Activated CD8-positive, alpha-beta T cell treated with anti-CD3 and anti-CD28 coated beads for 36 hours (primary cell): Measurements from ENCODE around the gene TAF1C. TPM values are rescaled to one million over a fixed set of nuclear protein-coding genes. Genes with fewer than 3 reads are reported as not detected.

Experiments
- ATAC-seq: fragments of 200-7000 bp; cut with Tn5 transposase; one replicate; pipeline ENCODE4 v1.10.0; 2021; ENCODE audit warnings: mild to moderate bottlenecking, moderate library complexity
- CTCF ChIA-PET: fragments of 350-600 bp; sonication (Branson Sonifier 250); formaldehyde crosslinking; loops from one replicate; lab custom pipeline; 2021; ENCODE audit warnings: antibody characterized with exemption; lab: Charles Lee
- POLR2A ChIA-PET: fragments of 350-600 bp; sonication (Branson Sonifier 250); formaldehyde crosslinking; loops from one replicate; lab custom pipeline; 2021; ENCODE audit warnings: antibody characterized with exemption; lab: Charles Lee
- DNase-seq: peaks from one replicate; pipeline ENCODE4 v3.0.0-alpha.2; 2020
- H3K27ac Mint-ChIP-seq: one replicate; pipeline ENCODE4 v1.8.0; 2021; ENCODE audit warnings: mild to moderate bottlenecking, mixed read lengths
- H3K27me3 Mint-ChIP-seq: one replicate; pipeline ENCODE4 v1.8.0; 2021; ENCODE audit warnings: mixed read lengths
- H3K36me3 Mint-ChIP-seq: one replicate; pipeline ENCODE4 v1.8.0; 2021; ENCODE audit warnings: low read depth, mixed read lengths
- H3K4me1 Mint-ChIP-seq: one replicate; pipeline ENCODE4 v1.8.0; 2021; ENCODE audit warnings: low read depth, mixed read lengths
- H3K4me3 Mint-ChIP-seq: one replicate; pipeline ENCODE4 v1.8.0; 2021; ENCODE audit warnings: mild to moderate bottlenecking, moderate library complexity, mixed read lengths
- H3K9me3 Mint-ChIP-seq: one replicate; pipeline ENCODE4 v1.8.0; 2021; ENCODE audit warnings: mixed read lengths
- intact Hi-C: fragments of 100-400 bp; cut with micrococcal nuclease; formaldehyde crosslinking; loops from one replicate; pipeline ENCODE4 v1.10.0; 2022
- total RNA-seq, 2 experiments: library from RNA; stranded (reverse); gene quantifications; one replicate each; pipeline ENCODE4 v1.2.3, GENCODE V29; 2021
- TF ChIP-seq, protein P1 (sequence below): fragments of 200-600 bp; IDR thresholded peaks from one replicate; pipeline ENCODE4 v1.8.0; 2022; ENCODE audit warnings: antibody characterized with exemption, mild to moderate bottlenecking

The TAF1C gene
- total RNA-seq, 2 experiments from 2014 or later = 59.3 to 62.6 TPM

GRCh38 chr16:84138824-84139627 is 47.8 kb downstream of the TAF1C start:
- intact Hi-C loops = no loop called here
- ChIA-PET POLR2A (interaction anchor here (0.6 to 3.8 kb wide), 4 partner anchors 11 to 455 kb away, joined by 3 to 26 read pairs (median 3); partner anchors contain the start of gene MBTPS1), CTCF (interaction anchor here (0.7 to 5.7 kb wide), 4 partner anchors 22 to 55 kb away, joined by 3 to 34 read pairs (median 6); partner anchors contain the start of gene MBTPS1)
- ATAC-seq (peak; percentile 96), DNase-seq (peak; percentile 78)
- Mint-ChIP-seq H3K9me3 (no peaks in the 10 kb centered on the region), H3K4me3 (peak overlapping the region; percentile 4), H3K27ac (peak overlapping the region; percentile 82), H3K36me3 (peaks cover 2% of the 10 kb centered on the region), H3K27me3 (no peaks in the 10 kb centered on the region), H3K4me1 (peaks cover 56% of the 10 kb centered on the region)
- TF ChIP-seq, protein P1, sequence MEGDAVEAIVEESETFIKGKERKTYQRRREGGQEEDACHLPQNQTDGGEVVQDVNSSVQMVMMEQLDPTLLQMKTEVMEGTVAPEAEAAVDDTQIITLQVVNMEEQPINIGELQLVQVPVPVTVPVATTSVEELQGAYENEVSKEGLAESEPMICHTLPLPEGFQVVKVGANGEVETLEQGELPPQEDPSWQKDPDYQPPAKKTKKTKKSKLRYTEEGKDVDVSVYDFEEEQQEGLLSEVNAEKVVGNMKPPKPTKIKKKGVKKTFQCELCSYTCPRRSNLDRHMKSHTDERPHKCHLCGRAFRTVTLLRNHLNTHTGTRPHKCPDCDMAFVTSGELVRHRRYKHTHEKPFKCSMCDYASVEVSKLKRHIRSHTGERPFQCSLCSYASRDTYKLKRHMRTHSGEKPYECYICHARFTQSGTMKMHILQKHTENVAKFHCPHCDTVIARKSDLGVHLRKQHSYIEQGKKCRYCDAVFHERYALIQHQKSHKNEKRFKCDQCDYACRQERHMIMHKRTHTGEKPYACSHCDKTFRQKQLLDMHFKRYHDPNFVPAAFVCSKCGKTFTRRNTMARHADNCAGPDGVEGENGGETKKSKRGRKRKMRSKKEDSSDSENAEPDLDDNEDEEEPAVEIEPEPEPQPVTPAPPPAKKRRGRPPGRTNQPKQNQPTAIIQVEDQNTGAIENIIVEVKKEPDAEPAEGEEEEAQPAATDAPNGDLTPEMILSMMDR = no peak

- DNase-seq (no peak), ATAC-seq (no peak)
- TF ChIP-seq, protein P1 = no peak
- Mint-ChIP-seq H3K9me3 (no peaks in the 10 kb centered on the region), H3K4me1 (peaks cover 54% of the 10 kb centered on the region), H3K27me3 (no peaks in the 10 kb centered on the region), H3K36me3 (peaks cover 2% of the 10 kb centered on the region), H3K4me3 (no peak overlapping the region), H3K27ac (peak overlapping the region; percentile 15)
- POLR2A ChIA-PET = interaction anchor here (0.7 to 3.8 kb wide), 4 partner anchors 21 to 455 kb away, joined by 3 to 26 read pairs (median 3); partner anchors contain the start of gene MBTPS1
- CTCF ChIA-PET = interaction anchor here (0.7 to 5.7 kb wide), 4 partner anchors 22 to 50 kb away, joined by 3 to 34 read pairs (median 6); partner anchors contain the start of gene MBTPS1
- intact Hi-C loops = no loop called here
Observed at GRCh38 chr16:84138500-84138823, 48.4 kb downstream of the TAF1C start.

DNA sequence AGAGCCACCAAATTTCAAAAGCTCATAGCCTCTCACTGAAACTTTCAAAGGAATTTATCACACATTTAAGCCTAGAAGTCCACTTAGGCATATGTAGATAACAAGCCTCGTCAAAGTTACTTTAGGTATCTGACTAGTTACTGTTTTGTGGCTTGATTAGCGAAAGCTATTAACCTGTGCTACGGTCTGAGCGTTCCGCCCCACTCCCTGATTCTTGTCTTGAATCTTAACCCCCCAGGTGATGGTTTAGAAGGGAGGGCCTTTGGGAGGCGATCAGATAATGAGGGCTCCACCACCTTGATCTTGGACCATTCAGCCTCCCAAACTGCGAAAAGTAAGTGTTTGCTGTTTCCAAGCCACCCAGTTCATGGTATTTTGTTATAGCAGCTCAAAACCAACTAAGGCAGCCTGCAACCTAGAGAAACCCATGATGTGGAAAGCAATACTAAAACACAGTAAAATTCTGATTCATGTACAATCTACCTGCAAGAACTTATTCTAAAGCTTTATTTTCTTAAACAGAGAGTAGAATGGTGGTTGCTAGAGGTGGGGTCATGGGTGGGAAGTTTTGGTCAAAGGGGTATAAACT is 49.0 kb downstream of the TAF1C start:
- ATAC-seq (no peak), DNase-seq (no peak)
- Mint-ChIP-seq H3K9me3 (no peaks in the 10 kb centered on the region), H3K4me3 (no peak overlapping the region), H3K4me1 (peaks cover 54% of the 10 kb centered on the region), H3K27ac (no peak overlapping the region), H3K27me3 (no peaks in the 10 kb centered on the region), H3K36me3 (peaks cover 2% of the 10 kb centered on the region)
- ChIA-PET POLR2A (interaction anchor here (0.9 to 3.8 kb wide), 3 partner anchors 21 to 51 kb away, joined by 3 to 26 read pairs (median 3); partner anchors contain the start of gene MBTPS1), CTCF (interaction anchor here (1.3 to 5.7 kb wide), 3 partner anchors 37 to 50 kb away, joined by 4 to 34 read pairs (median 6); partner anchors contain the start of gene TAF1C)
- intact Hi-C loops = no loop called here
- TF ChIP-seq, protein P1 = no peak

DNA sequence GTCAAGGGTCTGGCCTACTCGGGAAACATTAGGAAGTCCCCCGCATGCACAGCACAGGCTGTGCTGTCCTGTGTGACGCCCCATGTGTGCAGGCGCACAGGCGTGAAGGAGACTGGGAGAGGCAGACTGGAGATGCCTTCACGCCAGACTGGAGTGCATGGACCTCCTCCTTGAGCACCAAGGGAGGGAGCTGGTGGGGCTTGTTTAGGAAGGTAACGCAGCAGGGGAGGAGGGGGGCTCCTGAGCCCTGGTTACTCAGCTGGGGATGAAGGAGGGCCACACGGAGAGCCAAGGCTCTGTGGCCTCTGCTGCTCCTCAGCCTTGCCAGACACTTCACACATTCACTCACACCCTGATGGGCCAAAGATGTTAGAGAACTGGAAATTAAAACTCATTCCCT is 49.6 kb downstream of the TAF1C start:
- DNase-seq (no peak), ATAC-seq (no peak)
- H3K4me1 Mint-ChIP-seq = peaks cover 55% of the 10 kb centered on the region
- H3K4me3 Mint-ChIP-seq = no peak overlapping the region
- intact Hi-C loops = no loop called here
- H3K27me3 Mint-ChIP-seq = no peaks in the 10 kb centered on the region
- H3K9me3 Mint-ChIP-seq = no peaks in the 10 kb centered on the region
- ChIA-PET POLR2A (interaction anchor here (2.7 to 3.8 kb wide), 2 partner anchors 20 kb away, joined by 21 to 26 read pairs; partner anchors contain the start of gene MBTPS1), CTCF (interaction anchor here (1.3 to 5.7 kb wide), 3 partner anchors 38 to 50 kb away, joined by 4 to 34 read pairs (median 6); partner anchors contain the start of gene TAF1C)
- H3K36me3 Mint-ChIP-seq = peaks cover 2% of the 10 kb centered on the region
- H3K27ac Mint-ChIP-seq = no peak overlapping the region
- TF ChIP-seq, protein P1 = no peak
